ENCODE measurements around the gene RNF103. TPM values are rescaled to one million over a fixed set of nuclear protein-coding genes. Genes with fewer than 3 reads are reported as not detected.
A peak's percentile ranks its signal among the peaks of the same experiment; 100 is the strongest.

Gene RNF103
- polyA plus RNA-seq, 1 donor from 2014 or later: 2.4 TPM

DNA sequence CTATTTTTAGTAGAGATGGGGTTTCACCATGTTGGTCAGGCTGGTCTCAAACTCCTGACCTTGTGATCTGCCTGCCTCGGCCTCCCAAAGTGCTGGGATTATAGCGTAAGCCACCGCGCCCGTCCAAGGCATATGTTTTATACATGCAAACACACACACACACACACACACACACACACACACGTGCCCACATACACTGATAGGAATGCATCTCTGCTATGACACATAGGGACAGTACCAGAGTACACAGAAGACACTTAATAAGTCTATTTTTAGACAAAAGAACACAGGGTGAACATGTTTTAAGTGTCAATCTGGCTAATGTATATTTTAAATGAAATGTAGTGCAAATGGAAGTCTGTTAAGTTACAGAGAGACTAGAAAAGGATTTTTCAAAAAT lies 10.7 kb upstream of the RNF103 start:
- Mint-ChIP-seq H3K27ac (no peak overlapping the region), H3K27me3 (peaks cover 3% of the 10 kb centered on the region), H3K4me3 (no peak overlapping the region), H3K9me3 (peaks cover 0 to under 1% (median 0%) of the 10 kb centered on the region in 3 donors), H3K36me3 (peaks cover 4% of the 10 kb centered on the region), H3K4me1 (peaks cover 0 to 1% (median 0%) of the 10 kb centered on the region in 3 donors)

DNA sequence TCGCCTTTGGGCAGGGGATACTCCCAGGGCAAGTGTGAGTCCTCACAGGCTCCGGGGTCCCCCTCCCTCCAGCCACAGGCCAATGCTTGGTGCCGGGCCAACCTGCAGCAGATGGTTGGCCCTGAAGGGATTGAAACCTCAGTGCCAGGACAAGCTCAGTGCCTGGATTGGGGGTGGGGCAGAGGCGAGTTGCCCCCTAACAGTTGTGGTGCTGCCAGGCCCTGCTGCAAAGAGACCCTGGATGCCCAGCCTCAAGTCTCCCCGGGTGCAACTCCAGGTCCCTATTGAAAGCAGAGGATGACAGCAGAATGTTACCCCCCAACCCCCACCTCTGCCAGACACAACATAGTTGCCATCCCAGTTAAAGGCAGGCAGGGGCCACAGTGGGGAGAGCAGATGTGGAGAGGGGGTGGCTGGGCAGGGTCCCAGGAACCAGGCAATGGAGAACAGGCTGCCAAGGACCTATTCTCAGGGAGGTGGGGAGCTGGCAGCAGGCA lies 9.5 kb upstream of the RNF103 start:
- no peaks in the 10 kb centered on the region for H3K9me3 Mint-ChIP-seq
- H3K4me3 Mint-ChIP-seq: no peak overlapping the region
- H3K27me3 Mint-ChIP-seq: peaks cover 3% of the 10 kb centered on the region
- no peaks in the 10 kb centered on the region for H3K4me1 Mint-ChIP-seq
- H3K36me3 Mint-ChIP-seq: peaks cover 4% of the 10 kb centered on the region
- H3K27ac Mint-ChIP-seq: no peak overlapping the region

DNA sequence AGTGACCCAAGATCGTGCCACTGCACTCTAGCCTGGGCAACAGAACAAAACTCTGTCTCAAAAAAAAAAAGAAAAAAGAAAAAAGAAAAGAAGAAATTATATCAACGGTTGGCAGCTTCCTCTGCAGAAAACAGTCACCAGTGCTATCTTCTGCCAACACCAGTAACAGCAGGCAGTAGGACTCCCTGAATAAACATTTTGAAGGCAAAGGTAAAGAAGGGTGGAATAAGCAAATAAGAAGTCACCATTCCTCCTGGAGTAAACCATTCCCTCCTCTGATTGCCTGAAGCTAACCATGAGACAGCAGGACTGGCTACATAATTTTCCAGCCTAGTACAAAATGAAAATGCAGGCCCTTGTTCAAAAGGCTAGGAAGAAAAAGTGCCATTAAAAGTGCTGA lies 9.0 kb upstream of the RNF103 start:
- H3K27me3 Mint-ChIP-seq: peaks cover 3% of the 10 kb centered on the region
- no peaks in the 10 kb centered on the region for H3K4me1 Mint-ChIP-seq
- no peak overlapping the region for H3K4me3 Mint-ChIP-seq
- H3K36me3 Mint-ChIP-seq: peaks cover 4% of the 10 kb centered on the region
- no peak overlapping the region for H3K27ac Mint-ChIP-seq
- no peaks in the 10 kb centered on the region for H3K9me3 Mint-ChIP-seq

DNA sequence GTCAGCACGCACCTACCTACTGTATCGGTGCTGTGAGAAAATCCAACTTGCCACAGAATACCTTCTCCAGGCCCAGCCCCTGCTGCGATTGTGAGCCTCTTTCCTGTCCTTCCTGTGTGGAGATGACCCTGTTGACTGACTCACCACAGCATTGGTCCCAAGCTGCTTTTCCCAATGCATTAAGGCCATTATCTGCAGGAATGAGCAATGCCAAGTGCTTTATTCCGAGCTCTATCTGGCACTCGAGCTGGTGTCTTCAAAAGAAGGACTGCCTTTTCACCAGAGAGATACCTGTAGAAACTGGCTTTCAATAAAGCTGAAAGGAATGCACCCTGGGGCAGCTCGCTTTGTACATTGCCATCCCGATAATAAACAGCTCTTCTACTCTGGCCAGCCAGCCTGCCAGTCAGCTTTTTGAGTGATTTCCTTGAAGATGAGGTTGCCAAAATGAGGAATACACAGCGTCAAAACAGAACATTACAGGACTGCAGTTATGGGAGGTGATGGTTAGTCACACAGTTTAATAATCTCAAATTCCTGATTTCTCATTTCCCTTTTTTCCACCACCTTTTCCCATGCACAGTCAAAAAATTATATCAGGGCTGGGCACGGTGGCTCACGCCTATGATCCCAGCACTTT lies 8.3 kb upstream of the RNF103 start:
- Mint-ChIP-seq H3K27me3 (peaks cover 3% of the 10 kb centered on the region), H3K4me1 (no peaks in the 10 kb centered on the region), H3K27ac (no peak overlapping the region), H3K36me3 (peaks cover 4% of the 10 kb centered on the region), H3K9me3 (no peaks in the 10 kb centered on the region), H3K4me3 (no peak overlapping the region)

DNA sequence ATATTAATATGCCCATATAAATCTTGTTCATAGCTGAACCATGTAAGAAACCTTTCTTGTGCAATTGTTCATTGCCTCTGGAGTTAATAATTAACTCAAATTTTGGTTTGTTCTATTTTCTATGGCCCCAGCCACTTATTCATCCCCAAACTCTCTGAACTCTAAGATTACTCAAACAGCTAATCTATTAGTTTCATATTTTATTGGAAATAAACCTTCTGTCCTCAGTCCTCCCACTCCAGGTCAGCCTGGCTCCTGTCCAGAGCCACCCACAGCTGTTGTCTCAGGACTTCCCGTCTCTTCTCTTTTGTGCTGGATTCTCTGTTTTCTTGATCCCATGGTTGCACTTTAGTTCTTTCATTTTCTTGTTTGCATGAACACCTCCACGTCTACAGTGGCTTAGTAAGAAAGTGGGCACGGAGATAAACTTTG lies 4.4 kb upstream of the RNF103 start:
- Mint-ChIP-seq H3K4me1 (peaks cover 2 to 5% (median 4%) of the 10 kb centered on the region in 3 donors), H3K9me3 (no peaks in the 10 kb centered on the region), H3K4me3 (peak overlapping the region in 1 of 4 donors; percentile 76), H3K36me3 (peaks cover 3% of the 10 kb centered on the region), H3K27ac (no peak overlapping the region), H3K27me3 (peaks cover 3% of the 10 kb centered on the region)

DNA sequence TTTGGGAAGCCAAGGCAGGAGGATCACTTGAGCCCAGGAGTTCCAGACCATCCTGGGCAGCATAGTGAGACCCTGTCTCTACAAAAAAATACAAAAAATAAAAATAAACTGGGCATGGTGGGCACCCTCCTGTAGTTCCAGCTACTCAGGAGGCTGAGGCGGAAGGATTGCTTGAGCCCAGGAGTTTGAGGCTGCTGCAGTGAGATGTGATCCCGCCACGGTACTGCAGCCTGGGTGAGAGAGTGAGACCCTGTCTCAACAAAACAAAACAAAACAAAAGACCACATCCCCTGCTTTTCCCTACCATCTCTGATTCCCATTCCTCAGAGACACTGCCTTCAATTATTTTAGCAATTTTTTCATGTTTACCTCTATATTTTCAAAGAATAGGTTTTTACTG lies 3.9 kb upstream of the RNF103 start:
- Mint-ChIP-seq H3K9me3 (no peaks in the 10 kb centered on the region), H3K27me3 (peaks cover 3% of the 10 kb centered on the region), H3K4me3 (peak overlapping the region in 1 of 4 donors; percentile 76), H3K27ac (no peak overlapping the region), H3K36me3 (peaks cover 3% of the 10 kb centered on the region), H3K4me1 (peaks cover 2 to 5% (median 4%) of the 10 kb centered on the region in 3 donors)

DNA sequence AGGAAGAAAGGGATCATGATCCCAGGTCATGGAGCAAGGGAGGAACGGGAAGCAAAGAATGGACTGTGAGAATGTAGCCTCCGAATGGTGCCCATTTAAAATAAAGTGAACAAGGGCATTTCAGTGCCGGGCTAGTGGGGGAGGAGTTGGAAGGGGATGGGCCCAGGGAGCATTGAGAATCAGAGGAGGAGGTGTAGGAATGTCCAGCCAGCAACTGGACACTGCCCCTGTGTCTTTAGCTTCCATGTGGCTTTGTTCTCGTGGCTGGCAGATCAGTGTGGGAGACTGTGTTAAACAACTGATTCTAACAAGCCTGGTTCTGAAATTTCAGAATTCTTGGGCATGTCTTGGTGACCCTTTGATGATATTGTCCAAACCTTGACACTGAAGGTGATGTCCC lies 1.4 kb upstream of the RNF103 start:
- H3K9me3 Mint-ChIP-seq: no peaks in the 10 kb centered on the region
- peaks cover 3% of the 10 kb centered on the region for H3K36me3 Mint-ChIP-seq
- H3K4me3 Mint-ChIP-seq: peak overlapping the region; percentile 38 to 96 (median 66)
- H3K27ac Mint-ChIP-seq: peak overlapping the region in 2 of 3 donors; percentile 89
- H3K27me3 Mint-ChIP-seq: no peaks in the 10 kb centered on the region
- H3K4me1 Mint-ChIP-seq: peaks cover 13 to 24% (median 19%) of the 10 kb centered on the region in 3 donors

DNA sequence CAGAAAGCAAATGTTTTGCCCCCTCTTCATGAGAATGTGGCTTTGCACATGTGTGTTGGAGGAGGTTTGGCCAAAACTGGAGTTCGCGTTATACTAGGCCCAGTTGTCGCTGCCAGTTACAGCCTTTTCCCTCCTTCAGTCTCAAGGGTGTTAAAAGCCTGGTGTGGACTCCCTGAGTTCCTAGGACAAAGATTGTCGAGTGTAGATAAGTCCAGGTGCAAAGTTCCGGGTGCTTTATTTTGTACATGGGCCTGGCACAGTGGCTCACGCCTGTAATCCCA lies 542 bp upstream of the RNF103 start:
- peak overlapping the region; percentile 77 to 96 (median 91) for H3K4me3 Mint-ChIP-seq
- no peaks in the 10 kb centered on the region for H3K27me3 Mint-ChIP-seq
- H3K4me1 Mint-ChIP-seq: peaks cover 13 to 24% (median 21%) of the 10 kb centered on the region in 3 donors
- no peaks in the 10 kb centered on the region for H3K9me3 Mint-ChIP-seq
- no peaks in the 10 kb centered on the region for H3K36me3 Mint-ChIP-seq
- H3K27ac Mint-ChIP-seq: peak overlapping the region; percentile 89 to 96 (median 95)

DNA sequence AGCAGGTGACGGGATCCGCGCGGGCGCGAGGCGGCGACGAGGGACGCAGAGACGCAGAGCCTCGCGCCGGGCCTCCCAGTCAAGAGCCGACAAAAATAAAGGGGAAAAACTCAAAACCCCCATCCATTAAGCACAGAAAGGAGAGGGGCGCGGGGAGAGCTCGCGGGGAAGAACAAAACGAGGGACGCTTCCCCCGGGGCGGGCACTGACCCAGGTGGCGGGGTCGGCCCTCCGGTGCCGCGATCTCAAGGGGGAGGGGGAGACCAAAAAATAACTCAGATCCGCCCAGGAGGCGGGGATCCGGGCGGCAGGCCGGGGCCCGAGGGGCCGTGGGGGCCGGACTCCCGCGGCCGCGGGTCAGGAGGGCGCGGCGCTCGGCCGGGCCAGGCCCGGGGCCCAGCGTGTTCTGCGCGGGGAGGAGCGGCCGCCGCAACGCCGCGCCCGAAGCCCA lies 597 bp downstream of the RNF103 start:
- Mint-ChIP-seq H3K27me3 (no peaks in the 10 kb centered on the region), H3K27ac (peak overlapping the region; percentile 89 to 97 (median 95)), H3K36me3 (no peaks in the 10 kb centered on the region), H3K4me1 (peaks cover 20 to 29% (median 24%) of the 10 kb centered on the region in 3 donors), H3K9me3 (no peaks in the 10 kb centered on the region), H3K4me3 (peak overlapping the region; percentile 91 to 98 (median 96))

DNA sequence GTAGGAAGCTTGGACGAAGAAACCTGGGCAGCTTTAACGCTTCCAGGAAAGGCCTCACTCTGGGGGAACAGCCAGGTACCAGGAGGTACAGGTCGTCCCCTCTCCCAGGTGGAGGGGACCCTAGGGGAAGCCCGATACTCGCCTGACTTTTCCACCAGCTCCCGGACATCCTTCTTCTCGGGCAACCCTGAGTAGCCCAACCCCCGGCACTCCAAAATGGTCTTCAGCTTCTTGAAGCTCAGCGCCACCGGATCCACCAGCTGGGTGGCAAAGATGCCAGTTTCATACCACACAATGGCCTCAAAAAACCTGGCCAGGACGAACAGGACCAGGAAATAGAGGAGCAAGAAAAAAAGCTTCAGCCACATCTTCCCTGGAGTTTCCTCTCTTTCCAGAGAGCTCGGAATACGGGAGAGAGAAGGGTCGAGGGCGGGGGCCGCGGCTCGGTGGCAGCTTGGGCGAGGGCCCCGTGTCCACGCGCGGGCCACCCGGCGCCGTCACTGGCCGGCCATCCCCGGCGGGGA lies 1.1 kb downstream of the RNF103 start:
- Mint-ChIP-seq H3K9me3 (no peaks in the 10 kb centered on the region), H3K4me1 (peaks cover 23 to 31% (median 27%) of the 10 kb centered on the region in 3 donors), H3K4me3 (peak overlapping the region; percentile 91 to 98 (median 96)), H3K36me3 (no peaks in the 10 kb centered on the region), H3K27me3 (no peaks in the 10 kb centered on the region), H3K27ac (peak overlapping the region; percentile 89 to 97 (median 95))

DNA sequence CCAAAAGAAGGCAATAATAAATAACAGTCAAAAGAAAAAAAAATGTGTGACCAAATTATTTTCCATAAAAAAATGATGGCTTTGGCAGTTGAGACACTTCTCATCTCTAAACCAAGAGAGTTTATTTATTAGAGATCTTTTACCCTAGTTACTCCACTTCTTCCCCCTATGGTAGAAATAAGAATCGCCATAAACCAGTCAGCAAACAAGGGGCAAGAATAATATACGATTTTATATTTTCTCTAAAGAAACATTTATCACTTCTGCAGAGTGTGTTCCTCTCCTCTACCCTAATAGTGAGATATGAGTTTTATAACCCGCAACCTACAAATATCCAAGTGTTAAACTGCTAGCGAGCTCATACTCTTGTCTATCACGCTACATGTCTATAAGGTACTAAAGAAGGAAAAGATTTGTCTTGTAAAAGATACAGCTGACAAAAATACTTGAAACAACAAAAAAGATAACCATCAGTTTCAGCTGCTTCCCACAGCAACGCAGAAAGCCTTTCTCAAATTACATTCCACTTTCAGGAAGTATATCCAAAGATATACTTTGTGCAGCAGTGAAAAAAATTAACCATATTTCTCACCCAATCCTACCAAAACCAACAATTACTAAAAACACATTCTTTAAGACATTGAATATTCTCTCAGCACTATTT lies 2.3 kb downstream of the RNF103 start:
- Mint-ChIP-seq H3K36me3 (no peaks in the 10 kb centered on the region), H3K27ac (peak overlapping the region in 2 of 3 donors; percentile 60 to 89), H3K4me3 (peak overlapping the region; percentile 91 to 98 (median 96)), H3K27me3 (no peaks in the 10 kb centered on the region), H3K4me1 (peaks cover 28 to 40% (median 37%) of the 10 kb centered on the region in 3 donors), H3K9me3 (no peaks in the 10 kb centered on the region)

DNA sequence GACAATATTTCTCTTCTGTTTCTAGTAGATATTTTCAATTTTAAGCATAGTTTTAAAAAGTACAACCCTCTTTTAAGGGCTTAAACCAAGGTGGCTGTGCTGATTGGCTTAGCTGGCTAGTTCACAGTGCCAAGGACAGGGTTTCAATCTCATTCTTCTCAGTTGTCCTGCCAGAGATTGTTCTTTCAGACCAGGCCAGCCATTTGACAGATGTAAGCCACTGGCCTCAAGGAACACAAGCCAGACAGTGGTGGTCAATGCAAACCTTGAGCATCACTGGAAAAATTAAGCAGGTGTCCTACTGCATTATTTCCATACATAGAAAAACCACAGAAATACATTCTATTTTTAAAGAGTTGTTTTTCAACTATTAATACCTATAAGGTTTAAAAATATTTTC lies 5.9 kb downstream of the RNF103 start:
- Mint-ChIP-seq H3K36me3 (peaks cover 5% of the 10 kb centered on the region), H3K4me1 (peaks cover 29 to 40% (median 36%) of the 10 kb centered on the region in 3 donors), H3K4me3 (peak overlapping the region in 1 of 4 donors; percentile 2), H3K9me3 (no peaks in the 10 kb centered on the region), H3K27ac (no peak overlapping the region), H3K27me3 (no peaks in the 10 kb centered on the region)

DNA sequence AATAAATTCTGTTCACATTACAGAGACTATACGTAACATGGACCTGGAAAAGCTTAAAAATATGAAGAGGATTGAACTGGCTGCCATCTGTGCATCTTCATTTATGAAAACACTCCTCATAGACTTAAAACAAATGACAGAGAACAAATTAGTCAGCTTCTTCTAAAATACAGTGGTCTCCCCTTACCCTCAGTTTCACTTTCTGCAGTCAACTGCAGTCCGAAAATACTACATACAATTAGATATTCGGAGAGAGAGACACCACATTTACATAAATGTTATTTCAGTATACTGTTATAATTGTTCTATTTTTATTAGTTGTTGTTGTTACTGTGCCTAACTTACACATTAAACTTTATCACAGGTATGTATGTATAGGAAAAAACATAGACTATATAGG lies 6.5 kb downstream of the RNF103 start:
- Mint-ChIP-seq H3K9me3 (no peaks in the 10 kb centered on the region), H3K4me1 (peaks cover 29 to 37% (median 33%) of the 10 kb centered on the region in 3 donors), H3K4me3 (peak overlapping the region in 1 of 4 donors; percentile 32), H3K36me3 (peaks cover 5% of the 10 kb centered on the region), H3K27me3 (no peaks in the 10 kb centered on the region), H3K27ac (no peak overlapping the region)

DNA sequence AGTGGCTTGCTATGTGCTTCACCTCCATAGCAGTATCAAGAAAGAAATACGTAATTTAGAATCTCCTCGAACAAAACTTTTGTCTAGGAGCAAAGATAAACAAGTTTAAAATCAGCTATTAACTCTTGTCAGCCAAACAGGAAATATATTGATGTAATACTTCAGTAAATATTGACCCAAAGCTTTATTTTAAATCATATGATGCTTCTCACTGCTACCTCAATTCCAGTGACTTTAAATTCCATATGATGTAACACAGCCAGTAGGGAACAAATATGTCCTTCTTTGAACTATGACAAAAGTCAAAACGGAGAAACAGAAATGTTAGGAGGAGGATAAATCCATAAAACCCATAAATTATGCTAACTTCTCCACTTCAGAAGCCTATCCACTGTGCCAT lies 7.2 kb downstream of the RNF103 start:
- Mint-ChIP-seq H3K4me1 (peaks cover 26 to 34% (median 31%) of the 10 kb centered on the region in 3 donors), H3K9me3 (no peaks in the 10 kb centered on the region), H3K36me3 (peaks cover 6% of the 10 kb centered on the region), H3K4me3 (peak overlapping the region in 1 of 4 donors; percentile 15), H3K27me3 (no peaks in the 10 kb centered on the region), H3K27ac (no peak overlapping the region)

DNA sequence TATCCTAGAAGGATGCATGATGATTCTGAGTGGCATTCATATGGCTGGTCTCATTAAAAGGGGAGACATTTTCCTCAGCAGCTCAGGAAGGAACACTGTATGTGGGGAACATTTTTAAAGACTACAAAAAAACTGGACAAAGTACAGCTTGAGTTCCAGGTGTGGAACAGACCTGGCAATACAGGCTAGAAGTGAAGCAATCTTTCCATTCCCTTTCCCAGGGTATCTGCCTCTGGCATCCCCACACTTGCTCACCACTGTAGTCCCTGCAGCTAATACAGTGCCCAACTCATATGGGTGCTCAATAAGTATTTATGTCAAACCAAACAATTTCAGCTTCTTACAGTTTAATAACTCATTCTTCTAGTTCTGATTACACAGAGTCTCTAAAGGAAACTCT lies 8.1 kb downstream of the RNF103 start:
- H3K36me3 Mint-ChIP-seq: peaks cover 7% of the 10 kb centered on the region
- H3K4me3 Mint-ChIP-seq: no peak overlapping the region
- no peak overlapping the region for H3K27ac Mint-ChIP-seq
- no peaks in the 10 kb centered on the region for H3K9me3 Mint-ChIP-seq
- peaks cover 19 to 27% (median 25%) of the 10 kb centered on the region in 3 donors for H3K4me1 Mint-ChIP-seq
- H3K27me3 Mint-ChIP-seq: no peaks in the 10 kb centered on the region

Data from IgD-negative memory B cell (primary cell).